Upper lobe of right lung (tissue), 1 donor: ENCODE measurements around the gene GALNT17. TPM values are rescaled to one million over a fixed set of nuclear protein-coding genes. Genes with fewer than 3 reads are reported as not detected.
A peak's percentile ranks its signal among the peaks of the same experiment; 100 is the strongest.
"Not testable (repeated sequence)": the region's sequence is repeated elsewhere in the genome, so short reads cannot be mapped to it uniquely, and the experiment has no call there.

Experiments used
- ATAC-seq: fragments of 200-7000 bp; cut with Tn5 transposase; one replicate; pipeline ENCODE4 v1.9.1; 2020; ENCODE audit warnings: mild to moderate bottlenecking, moderate library complexity
- DNase-seq: peaks from one replicate; pipeline ENCODE4 v3.0.0-alpha.2; 2020
- H3K27ac ChIP-seq: fragments of 200-600 bp; one replicate; pipeline ENCODE4 v1.8.0; 2022
- H3K27me3 ChIP-seq: fragments of 200-600 bp; one replicate; pipeline ENCODE4 v1.8.0; 2022; ENCODE audit warnings: mild to moderate bottlenecking
- H3K36me3 ChIP-seq: fragments of 200-600 bp; one replicate; pipeline ENCODE4 v1.8.0; 2022
- H3K4me1 ChIP-seq: fragments of 200-600 bp; one replicate; pipeline ENCODE4 v1.8.0; 2022
- H3K4me3 ChIP-seq: fragments of 200-600 bp; one replicate; pipeline ENCODE4 v1.8.0; 2022; ENCODE audit warnings: mild to moderate bottlenecking
- H3K9me3 ChIP-seq: fragments of 200-600 bp; one replicate; pipeline ENCODE4 v1.8.0; 2022
- CTCF ChIP-seq: fragments of 200-600 bp; IDR thresholded peaks from one replicate; pipeline ENCODE4 v1.8.0; 2022; ENCODE audit warnings: antibody characterized with exemption
- intact Hi-C: fragments of 100-400 bp; cut with DNase I; formaldehyde crosslinking; loops from one replicate; pipeline ENCODE4 v1.11.0; 2022
- total RNA-seq: library from RNA; stranded (reverse); fragmentation: NEBNext Ultra II Directional; extraction: Animal tissue kit (Norgen Biotek cat#: 25700); gene quantifications from one replicate; pipeline ENCODE4 v1.2.1, GENCODE V29; 2021
- donor health status: DM: no; HTN: yes; CAD: no; lungs with severe emphysema.

GALNT17 gene
- total RNA-seq, 1 donor from 2014 or later: 7.1 TPM

DNA sequence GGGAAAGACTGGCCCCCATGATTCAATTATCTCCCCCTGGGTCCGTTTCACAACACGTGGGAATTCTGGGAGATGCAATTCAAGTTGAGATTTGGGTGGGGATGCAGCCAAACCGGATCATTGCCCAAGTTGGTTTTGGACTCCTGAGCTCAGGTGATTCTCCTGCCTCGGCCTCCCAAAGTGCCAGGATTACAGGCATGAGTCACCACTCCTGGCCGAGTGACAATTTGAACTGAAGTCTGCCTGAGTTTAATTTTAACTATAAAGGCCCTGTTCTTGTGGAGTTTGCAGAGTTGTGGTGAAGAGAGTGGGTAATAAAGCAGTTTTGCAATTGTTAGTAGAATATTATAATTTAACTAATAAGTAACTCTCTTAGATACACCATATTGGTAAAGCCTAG is 78.3 kb downstream of the GALNT17 start:
- Histone ChIP-seq H3K36me3 (no peaks in the 10 kb centered on the region), H3K27ac (no peak overlapping the region), H3K27me3 (no peaks in the 10 kb centered on the region), H3K4me1 (no peaks in the 10 kb centered on the region), H3K4me3 (no peak overlapping the region), H3K9me3 (no peaks in the 10 kb centered on the region)
- intact Hi-C loops: no loop called here
- DNase-seq (no peak), ATAC-seq (no peak)
- no peak for TF ChIP-seq CTCF

GRCh38 chr7:71212433-71212832 is 80.5 kb downstream of the GALNT17 start:
- ATAC-seq, H3K4me3 ChIP-seq, DNase-seq, intact Hi-C loops, H3K4me1 ChIP-seq, H3K27ac ChIP-seq, H3K36me3 ChIP-seq, H3K27me3 ChIP-seq, H3K9me3 ChIP-seq: not testable (repeated sequence)

GRCh38 chr7:71216211-71216610 is 84.3 kb downstream of the GALNT17 start:
- H3K27ac ChIP-seq: no peak overlapping the region
- no peak for TF ChIP-seq CTCF
- H3K9me3 ChIP-seq: no peaks in the 10 kb centered on the region
- ATAC-seq: no peak
- no peaks in the 10 kb centered on the region for H3K36me3 ChIP-seq
- intact Hi-C loops: no loop called here
- no peaks in the 10 kb centered on the region for H3K4me1 ChIP-seq
- DNase-seq: no peak
- no peaks in the 10 kb centered on the region for H3K27me3 ChIP-seq
- no peak overlapping the region for H3K4me3 ChIP-seq

- ATAC-seq (peak; percentile 62), DNase-seq (no peak)
- Histone ChIP-seq H3K36me3 (no peaks in the 10 kb centered on the region), H3K9me3 (no peaks in the 10 kb centered on the region), H3K4me1 (no peaks in the 10 kb centered on the region), H3K27ac (peak overlapping the region; percentile 42), H3K27me3 (no peaks in the 10 kb centered on the region), H3K4me3 (no peak overlapping the region)
- intact Hi-C loops: no loop called here
- no peak for TF ChIP-seq CTCF
Observed at GRCh38 chr7:71220210-71220695, 88.3 kb downstream of the GALNT17 start.

GRCh38 chr7:71221049-71221448 is 89.1 kb downstream of the GALNT17 start:
- DNase-seq (no peak), ATAC-seq (no peak)
- no peaks in the 10 kb centered on the region for H3K36me3 ChIP-seq
- H3K27ac ChIP-seq: peak overlapping the region; percentile 42
- H3K4me3 ChIP-seq: no peak overlapping the region
- H3K4me1 ChIP-seq: no peaks in the 10 kb centered on the region
- intact Hi-C loops: no loop called here
- TF ChIP-seq CTCF: no peak
- H3K27me3 ChIP-seq: no peaks in the 10 kb centered on the region
- H3K9me3 ChIP-seq: no peaks in the 10 kb centered on the region

DNA sequence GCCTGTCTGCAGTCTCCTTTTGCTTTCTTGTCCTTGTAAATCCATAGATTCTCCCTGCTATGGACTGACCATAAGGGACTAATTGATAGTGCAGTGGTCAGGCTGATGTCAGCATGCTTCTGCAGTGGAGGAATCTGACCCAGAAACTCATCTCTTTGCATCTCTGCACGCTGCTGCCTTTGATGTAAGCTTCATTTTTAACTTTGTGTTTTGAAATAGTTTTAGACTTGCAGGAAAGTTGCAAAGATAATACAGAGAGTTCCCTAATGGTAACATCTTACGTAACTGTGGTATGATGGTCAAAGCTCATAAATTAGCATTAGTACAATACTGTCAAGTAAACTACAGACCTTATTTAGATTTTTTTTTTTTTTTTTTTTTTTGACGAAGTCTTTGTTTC is 89.6 kb downstream of the GALNT17 start:
- intact Hi-C loops: no loop called here
- no peaks in the 10 kb centered on the region for H3K9me3 ChIP-seq
- ATAC-seq (no peak), DNase-seq (no peak)
- H3K27me3 ChIP-seq: no peaks in the 10 kb centered on the region
- H3K4me3 ChIP-seq: no peak overlapping the region
- no peak for TF ChIP-seq CTCF
- H3K27ac ChIP-seq: no peak overlapping the region
- H3K4me1 ChIP-seq: no peaks in the 10 kb centered on the region
- no peaks in the 10 kb centered on the region for H3K36me3 ChIP-seq
